GM12891 (cell line): Measurements from ENCODE around the gene NAA50.

Source experiments
- POLR2A ChIP-seq: IDR thresholded peaks from 2 replicates; pipeline ENCODE4 v1.6.1; 2011; ENCODE audit warnings: low read depth, low read length, control low read depth
- POLR2AphosphoS5 ChIP-seq: IDR thresholded peaks from 2 replicates; pipeline ENCODE4 v1.6.1; 2011; ENCODE audit warnings: low read depth, low read length, control low read depth
- SPI1 ChIP-seq: IDR thresholded peaks from 2 replicates; pipeline ENCODE4 v1.6.1; 2011; ENCODE audit warnings: low read depth, low read length, control low read depth
- TAF1 ChIP-seq: IDR thresholded peaks from 2 replicates; pipeline ENCODE4 v1.6.1; 2011; ENCODE audit warnings: low read depth, low read length, control low read depth

GRCh38 chr3:113731694-113732093, 14.4 kb downstream of the NAA50 start:
- no peak for TF ChIP-seq TAF1
- TF ChIP-seq POLR2AphosphoS5: no peak
- no peak for TF ChIP-seq POLR2A
- TF ChIP-seq SPI1: no peak
